Activated CD4-positive, CD25-positive, alpha-beta regulatory T cell treated with anti-CD3 and anti-CD28 coated beads, Interleukin-2, amount 50 U/mL, for 72 hours (primary cell): ENCODE measurements around the gene RENBP.
A peak's percentile ranks its signal among the peaks of the same experiment; 100 is the strongest.

ENCODE experiments used
- DNase-seq: peaks from one replicate; pipeline ENCODE4 v3.0.0; 2021

Gene RENBP

GRCh38 chrX:153953342-153953830, 8.9 kb upstream of the RENBP start:
- DNase-seq, result peak; percentile 84

GRCh38 chrX:153952373-153953026, 8.1 kb upstream of the RENBP start:
- DNase-seq, result no peak

GRCh38 chrX:153951683-153952372, 7.4 kb upstream of the RENBP start:
- DNase-seq, result no peak

GRCh38 chrX:153950127-153950526, 5.7 kb upstream of the RENBP start:
- no peak for DNase-seq

GRCh38 chrX:153948847-153949805, 4.7 kb upstream of the RENBP start:
- no peak for DNase-seq

GRCh38 chrX:153948002-153948466, 3.6 kb upstream of the RENBP start:
- DNase-seq, result no peak

- DNase-seq, result peak; percentile 72
Observed at GRCh38 chrX:153947009-153947769, 2.7 kb upstream of the RENBP start.

GRCh38 chrX:153945956-153946943, 1.8 kb upstream of the RENBP start:
- DNase-seq, result no peak

- no peak for DNase-seq
Observed at GRCh38 chrX:153944800-153945150, 332 bp upstream of the RENBP start.

- no peak for DNase-seq
Observed at GRCh38 chrX:153941336-153942252, 2.8 kb downstream of the RENBP start.

GRCh38 chrX:153939573-153939972, 4.9 kb downstream of the RENBP start:
- DNase-seq, result no peak

- no peak for DNase-seq
Observed at GRCh38 chrX:153938226-153938786, 6.1 kb downstream of the RENBP start.

- no peak for DNase-seq
Observed at GRCh38 chrX:153937056-153937455, 7.4 kb downstream of the RENBP start.

- DNase-seq, result no peak
Observed at GRCh38 chrX:153935326-153935851, 9.1 kb downstream of the RENBP start.

GRCh38 chrX:153934762-153935325, 9.6 kb downstream of the RENBP start, which contains the start of gene NAA10:
TSS of gene NAA10 (minus strand) at chrX:153935037. CDS start at chrX:153934904, 133 bp downstream.
- peak; percentile 78 for DNase-seq

GRCh38 chrX:153934148-153934761, 10.2 kb downstream of the RENBP start:
- no peak for DNase-seq

- no peak for DNase-seq
Observed at GRCh38 chrX:153933748-153934147, 10.7 kb downstream of the RENBP start.

- DNase-seq, result no peak
Observed at GRCh38 chrX:153932220-153932915, 12.1 kb downstream of the RENBP start.
